ENCODE data around the gene GPATCH8.

GPATCH8 gene

DNA sequence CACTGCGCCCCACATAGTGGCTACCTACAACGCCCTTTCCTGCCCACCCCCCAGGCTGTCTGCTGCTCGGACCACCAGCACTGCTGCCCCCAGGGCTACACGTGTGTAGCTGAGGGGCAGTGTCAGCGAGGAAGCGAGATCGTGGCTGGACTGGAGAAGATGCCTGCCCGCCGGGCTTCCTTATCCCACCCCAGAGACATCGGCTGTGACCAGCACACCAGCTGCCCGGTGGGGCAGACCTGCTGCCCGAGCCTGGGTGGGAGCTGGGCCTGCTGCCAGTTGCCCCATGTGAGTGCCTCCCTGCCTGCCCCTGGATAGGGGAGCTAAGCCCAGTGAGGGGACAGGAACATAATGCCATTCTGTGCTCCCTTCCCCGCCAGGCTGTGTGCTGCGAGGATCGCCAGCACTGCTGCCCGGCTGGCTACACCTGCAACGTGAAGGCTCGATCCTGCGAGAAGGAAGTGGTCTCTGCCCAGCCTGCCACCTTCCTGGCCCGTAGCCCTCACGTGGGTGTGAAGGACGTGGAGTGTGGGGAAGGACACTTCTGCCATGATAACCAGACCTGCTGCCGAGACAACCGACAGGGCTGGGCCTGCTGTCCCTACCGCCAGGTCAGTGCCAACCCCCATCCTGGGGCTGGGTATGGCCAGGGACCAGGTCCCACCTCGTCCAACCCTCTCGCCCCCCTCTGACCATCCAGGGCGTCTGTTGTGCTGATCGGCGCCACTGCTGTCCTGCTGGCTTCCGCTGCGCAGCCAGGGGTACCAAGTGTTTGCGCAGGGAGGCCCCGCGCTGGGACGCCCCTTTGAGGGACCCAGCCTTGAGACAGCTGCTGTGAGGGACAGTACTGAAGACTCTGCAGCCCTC is 151.0 kb downstream of the GPATCH8 start:
- no peak for DNase-seq

GRCh38 chr17:44351464-44351863 is 151.7 kb downstream of the GPATCH8 start:
- no peak for DNase-seq

DNA sequence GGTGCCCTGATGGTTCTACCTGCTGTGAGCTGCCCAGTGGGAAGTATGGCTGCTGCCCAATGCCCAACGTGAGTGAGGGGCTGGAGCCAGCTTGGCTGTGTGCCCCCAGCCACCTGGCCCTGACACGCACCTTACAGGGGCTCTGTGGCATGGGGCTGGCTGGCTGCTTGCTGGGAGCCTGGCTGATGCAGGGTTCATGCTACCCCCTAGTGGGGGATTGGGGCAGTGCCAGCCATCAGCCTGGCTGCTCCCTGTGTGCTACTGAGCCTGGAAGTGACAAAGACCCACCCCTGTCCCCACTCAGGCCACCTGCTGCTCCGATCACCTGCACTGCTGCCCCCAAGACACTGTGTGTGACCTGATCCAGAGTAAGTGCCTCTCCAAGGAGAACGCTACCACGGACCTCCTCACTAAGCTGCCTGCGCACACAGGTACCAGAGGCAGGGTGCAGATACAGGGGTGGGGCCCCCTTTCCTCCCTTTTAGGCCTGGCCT is 152.4 kb downstream of the GPATCH8 start:
- DNase-seq, result peak; percentile 27

DNA sequence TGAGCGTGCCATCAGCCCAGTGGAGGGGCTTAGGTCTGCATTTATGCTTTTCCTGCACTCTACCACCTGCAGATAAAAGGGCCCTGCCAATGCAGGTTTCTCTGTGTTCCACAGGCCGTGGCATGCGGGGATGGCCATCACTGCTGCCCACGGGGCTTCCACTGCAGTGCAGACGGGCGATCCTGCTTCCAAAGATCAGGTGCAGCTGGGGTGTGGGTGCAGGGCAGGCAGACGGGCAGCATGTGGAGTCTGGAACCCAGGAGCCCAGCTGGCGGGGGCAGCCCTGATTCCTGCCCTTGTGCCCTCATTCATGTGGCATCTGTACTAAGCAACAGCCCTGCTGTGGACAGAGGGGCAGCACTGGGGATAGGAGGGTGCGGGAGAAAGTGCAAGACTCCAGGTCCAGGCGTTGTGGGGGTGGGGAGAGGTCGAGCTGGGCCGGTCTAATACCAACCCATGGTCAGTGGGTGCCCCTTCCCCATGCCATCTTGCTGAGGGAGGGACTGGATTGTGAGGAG is 153.6 kb downstream of the GPATCH8 start:
- no peak for DNase-seq

GRCh38 chr17:44348988-44349364 is 154.2 kb downstream of the GPATCH8 start:
- DNase-seq, result no peak

DNA sequence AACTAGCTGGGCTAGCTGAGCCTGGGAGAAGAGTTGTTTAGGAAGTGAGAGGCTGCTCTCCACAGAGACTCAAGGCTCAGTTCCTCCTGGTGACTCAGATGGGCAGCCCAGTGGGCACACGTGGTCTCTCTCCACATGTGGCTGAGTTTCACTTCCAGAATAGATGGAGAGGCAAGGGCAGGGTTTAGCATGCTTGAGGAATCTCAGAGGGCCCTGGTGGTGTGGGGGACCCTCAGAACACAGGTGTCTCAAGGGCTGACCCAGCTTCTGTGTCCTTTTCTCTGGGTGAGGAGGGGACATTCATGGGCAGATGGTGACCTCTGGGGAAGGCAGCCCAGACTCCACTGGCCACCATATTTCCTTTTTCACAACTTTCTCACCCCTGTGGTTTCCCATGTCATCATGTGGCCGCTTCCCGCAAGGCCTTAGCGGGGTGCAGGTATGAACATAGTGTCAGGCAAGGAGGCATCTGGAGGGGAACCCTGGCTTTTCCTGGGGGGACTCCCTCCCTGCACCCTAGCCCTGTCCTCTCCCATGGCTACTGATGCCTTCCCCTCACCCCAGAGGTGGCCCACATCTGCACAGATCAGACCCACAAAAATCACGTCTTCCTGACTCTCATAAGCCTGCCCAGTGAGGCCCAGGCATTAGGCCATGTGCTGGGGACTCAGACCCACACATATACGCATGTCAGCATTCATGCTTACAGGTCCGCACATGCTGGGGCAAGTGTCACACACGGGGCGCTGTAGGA is 154.8 kb downstream of the GPATCH8 start:
- DNase-seq, result no peak
